Heart right ventricle (tissue), 16 donors: ENCODE measurements around the gene PLEKHS1. TPM values are rescaled to one million over a fixed set of nuclear protein-coding genes. Genes with fewer than 3 reads are reported as not detected.
A peak's percentile ranks its signal among the peaks of the same experiment; 100 is the strongest.

Experiments
- ATAC-seq, 8 donors: fragments of 200-7000 bp; cut with Tn5 transposase; one replicate each; pipeline ENCODE4 v1.9.1; 2020; ENCODE audit warnings: mild to moderate bottlenecking in 8 of 8, moderate library complexity in 8 of 8, moderate number of reproducible peaks in 1 of 8
- DNase-seq, 2 donors: peaks; one replicate each; pipeline ENCODE4 v3.0.0-alpha.2; 2020
- H3K27ac ChIP-seq, 10 donors: fragments of 200-600 bp; sonication (generic) in 2 of 10; one replicate each; pipeline versions ENCODE4 v1.5.0 to v1.8.0; 2020 to 2022; ENCODE audit warnings: mild to moderate bottlenecking in 3 of 10
- H3K27me3 ChIP-seq, 7 donors: fragments of 200-600 bp; one replicate each; pipeline ENCODE4 v1.8.0; 2021 to 2022; ENCODE audit warnings: mild to moderate bottlenecking in 2 of 7
- H3K36me3 ChIP-seq, 9 donors: fragments of 200-600 bp; sonication (generic) in 1 of 9; one replicate each; pipeline versions ENCODE4 v1.5.0 to v1.8.0; 2020 to 2022; ENCODE audit warnings: mild to moderate bottlenecking in 2 of 9
- H3K4me1 ChIP-seq, 9 donors: fragments of 200-600 bp; sonication (generic) in 1 of 9; one replicate each; pipeline versions ENCODE4 v1.5.0 to v1.8.0; 2020 to 2022; ENCODE audit warnings: mild to moderate bottlenecking in 4 of 9
- H3K4me3 ChIP-seq, 10 donors: fragments of 200-600 bp; sonication (generic) in 2 of 10; one replicate each; pipeline versions ENCODE4 v1.5.0 to v1.8.0; 2020 to 2022; ENCODE audit warnings: mild to moderate bottlenecking in 7 of 10, moderate library complexity in 2 of 10
- H3K9me3 ChIP-seq, 11 donors: fragments of 200-600 bp in 10 of 11; sonication (generic) in 2 of 11; one replicate each; pipeline versions ENCODE4 v1.5.0 to v1.8.0; 2013 to 2022; ENCODE audit warnings: mild to moderate bottlenecking in 2 of 11, control low read depth in 1 of 11, moderate library complexity in 1 of 11
- WGBS, 2 donors: extraction: QIAGEN DNeasy Blood & Tissue Kit; methylation state at CpG; one replicate each; pipeline ENCODE4 v1.1.7; 2013; ENCODE audit warnings: inconsistent platforms in 1 of 2; 5-methylcytosine and 5-hydroxymethylcytosine counted together
- intact Hi-C, 10 donors: fragments of 100-400 bp; cut with DNase I; formaldehyde crosslinking; loops; one replicate each; pipeline versions ENCODE4 v1.11.1 to v1.14.2; 2022
- polyA plus RNA-seq, 2 donors: library from polyadenylated mRNA; stranded (reverse); fragments of 200-250 nt; gene quantifications; one replicate each; pipeline ENCODE4 v1.2.3, GENCODE V29; 2013
- total RNA-seq, 10 donors: library from RNA; stranded (reverse); fragmentation: NEBNext Ultra II Directional in 3 of 10; extraction: Animal tissue kit (Norgen Biotek cat#: 25700) in 3 of 10; gene quantifications; one replicate each; pipeline versions ENCODE4 v1.2.1 to v1.2.4, GENCODE V29; 2021 to 2023
- TF ChIP-seq, protein P1 (sequence below), 9 donors: fragments of 200-600 bp; sonication (generic) in 2 of 9; IDR thresholded peaks; one replicate each; pipeline versions ENCODE4 v1.5.0 to v1.8.0; 2021 to 2022; ENCODE audit warnings: antibody characterized with exemption in 9 of 9, mild to moderate bottlenecking in 5 of 9, moderate library complexity in 1 of 9
- donor health status: Arrhythmogenic right ventricular cardiomyopathy.
- donor health status: ischemic (EF 13 %, LVEDD 7.1; RV severe dilation, severe dysfunction).
- donor health status: healthy with polysubstance abuse.
- donor health status: DM: no; HTN: yes; CAD: no.
- donor health status: DM: no; HTN: no; CAD: no.
- donor health status: ischemic (EF 25% LVEDD 6.9; RV normal size, moderate dysfunction).
- donor health status: ischemic (EF 25% LVEDD 5.7; RV mildly dilated, moderate dysfunction).
- donor health status: healthy.
- donor health status: DM: yes; HTN: yes; CAD: no.
- donor health status: Ischemic cardiomyopathy.
- donor health status: ischemic (EF 35%, LVEDD 5.7; RV mildly dilated, moderate dysfunction).
- donor health status: nonischemic (EF 11% LVEDD 7.7; RV severe dilation, severe dysfunction).
- donor health status: DM: yes; HTN: yes; CAD: no.
- donor health status: PGD.
- donor health status: ischemic (EF 29% LVEDD 5.4; RV normal size, mild dysfunction).
- donor health status: nonischemic (EF 23%, LVEDD 6.1; RV moderate dilation, normal function).

PLEKHS1 gene
- total and polyA plus RNA-seq, 12 donors, result 0.01 TPM; not detected in 11

DNA sequence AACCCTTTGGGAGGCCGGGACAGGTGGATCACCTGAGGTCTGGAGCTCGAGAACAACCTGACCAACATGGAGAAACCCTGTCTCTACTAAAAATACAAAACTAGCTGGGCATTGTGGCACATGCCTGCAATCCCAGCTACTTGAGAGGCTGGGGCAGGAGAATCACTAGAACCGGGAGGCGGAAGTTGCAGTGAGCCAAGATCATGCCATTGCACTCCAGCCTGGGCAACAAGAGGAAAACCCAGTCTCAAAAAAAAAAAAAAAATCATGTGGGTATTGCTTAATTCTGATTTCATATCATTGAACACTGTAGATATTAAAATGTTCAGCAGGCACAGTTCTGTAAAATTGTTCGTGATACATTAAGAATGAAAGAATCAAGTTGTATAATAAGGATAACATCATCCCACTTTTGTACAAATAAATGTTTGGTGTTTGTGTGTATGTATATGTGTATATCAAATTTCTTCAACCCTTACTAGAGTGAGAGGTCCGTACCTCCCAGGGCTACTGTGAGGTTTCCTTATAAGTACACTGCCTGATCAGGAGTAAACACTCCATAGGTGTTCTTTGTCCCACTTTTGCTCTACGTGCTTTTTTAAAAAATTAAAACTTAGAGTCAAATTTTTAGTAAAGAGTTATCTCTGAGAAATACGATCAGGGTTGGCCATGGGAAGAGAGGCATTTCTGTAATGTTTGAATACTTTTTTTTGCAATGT is 31.7 kb downstream of the PLEKHS1 start:
- no peaks in the 10 kb centered on the region for H3K4me1 ChIP-seq
- TF ChIP-seq, protein P1, sequence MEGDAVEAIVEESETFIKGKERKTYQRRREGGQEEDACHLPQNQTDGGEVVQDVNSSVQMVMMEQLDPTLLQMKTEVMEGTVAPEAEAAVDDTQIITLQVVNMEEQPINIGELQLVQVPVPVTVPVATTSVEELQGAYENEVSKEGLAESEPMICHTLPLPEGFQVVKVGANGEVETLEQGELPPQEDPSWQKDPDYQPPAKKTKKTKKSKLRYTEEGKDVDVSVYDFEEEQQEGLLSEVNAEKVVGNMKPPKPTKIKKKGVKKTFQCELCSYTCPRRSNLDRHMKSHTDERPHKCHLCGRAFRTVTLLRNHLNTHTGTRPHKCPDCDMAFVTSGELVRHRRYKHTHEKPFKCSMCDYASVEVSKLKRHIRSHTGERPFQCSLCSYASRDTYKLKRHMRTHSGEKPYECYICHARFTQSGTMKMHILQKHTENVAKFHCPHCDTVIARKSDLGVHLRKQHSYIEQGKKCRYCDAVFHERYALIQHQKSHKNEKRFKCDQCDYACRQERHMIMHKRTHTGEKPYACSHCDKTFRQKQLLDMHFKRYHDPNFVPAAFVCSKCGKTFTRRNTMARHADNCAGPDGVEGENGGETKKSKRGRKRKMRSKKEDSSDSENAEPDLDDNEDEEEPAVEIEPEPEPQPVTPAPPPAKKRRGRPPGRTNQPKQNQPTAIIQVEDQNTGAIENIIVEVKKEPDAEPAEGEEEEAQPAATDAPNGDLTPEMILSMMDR (IDR thresholded peaks at IDR 0.05), result no peak
- 86 to 94% methylated on average over 8 of the region's 8 CpGs for WGBS, 2 donors
- H3K27me3 ChIP-seq, result peaks cover 0 to 34% (median 0%) of the 10 kb centered on the region in 7 donors
- intact Hi-C loops, result no loop called here
- DNase-seq (no peak), ATAC-seq (no peak)
- no peaks in the 10 kb centered on the region for H3K36me3 ChIP-seq
- no peak overlapping the region for H3K27ac ChIP-seq
- no peaks in the 10 kb centered on the region for H3K9me3 ChIP-seq
- no peak overlapping the region for H3K4me3 ChIP-seq

DNA sequence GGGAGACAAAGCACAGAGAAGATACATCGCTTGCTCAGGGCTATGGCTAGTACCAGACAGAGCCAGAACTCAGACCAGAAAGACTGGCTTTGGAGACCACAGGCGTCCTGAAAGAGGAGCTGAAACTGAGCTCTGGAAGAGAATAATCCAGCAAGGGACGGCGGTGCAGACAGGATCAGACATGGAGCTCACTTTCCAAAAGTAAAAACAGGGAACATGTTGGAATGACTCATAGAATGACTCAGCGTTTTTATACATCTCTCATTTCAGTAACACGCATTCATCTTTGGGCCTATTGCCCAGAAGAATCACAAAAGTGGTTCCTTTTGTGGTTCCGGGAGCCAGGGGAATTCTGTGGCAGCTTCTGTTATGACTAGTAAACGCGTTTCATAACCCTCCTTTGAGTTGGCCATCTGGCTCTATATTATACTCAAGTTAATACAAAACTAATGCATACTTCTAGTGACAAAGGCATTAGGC is 37.2 kb downstream of the PLEKHS1 start:
- Histone ChIP-seq H3K9me3 (no peaks in the 10 kb centered on the region), H3K4me1 (peaks cover 0 to 6% (median 3%) of the 10 kb centered on the region in 9 donors), H3K4me3 (no peak overlapping the region), H3K27me3 (peaks cover 0 to 5% (median 0%) of the 10 kb centered on the region in 7 donors), H3K27ac (peak overlapping the region in 1 of 10 donors; percentile 49), H3K36me3 (no peaks in the 10 kb centered on the region)
- 54 to 66% methylated on average over 9 of the region's 9 CpGs for WGBS, 2 donors
- DNase-seq, result peak in 1 of 2 donors; percentile 15
- ATAC-seq, result peak in 2 of 8 donors; percentile 28 to 82
- intact Hi-C loops, result no loop called here
- TF ChIP-seq, protein P1 (IDR thresholded peaks at IDR 0.05), result no peak

DNA sequence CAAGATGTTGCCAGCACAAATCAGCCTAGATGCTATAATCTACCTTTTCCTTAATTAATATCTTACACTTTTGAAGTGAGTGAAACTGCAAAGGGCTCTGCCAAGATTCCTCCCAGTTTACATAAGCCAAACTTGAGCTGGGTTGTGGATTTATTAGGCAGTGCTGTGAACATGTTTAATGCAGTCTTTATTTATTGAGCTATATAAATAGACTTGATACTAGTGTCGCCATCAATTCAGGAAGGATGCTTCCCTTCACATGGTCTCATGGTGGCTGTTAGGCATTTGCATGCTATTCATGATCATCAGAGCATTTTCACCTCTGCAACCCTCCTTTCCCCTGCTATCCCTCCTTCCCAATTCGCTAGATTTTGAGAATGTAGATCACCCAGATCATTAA is 40.2 kb downstream of the PLEKHS1 start:
- Histone ChIP-seq H3K27me3 (peaks cover 0 to 23% (median 0%) of the 10 kb centered on the region in 7 donors), H3K4me3 (no peak overlapping the region), H3K36me3 (no peaks in the 10 kb centered on the region), H3K27ac (no peak overlapping the region), H3K9me3 (no peaks in the 10 kb centered on the region), H3K4me1 (peaks cover 0 to 6% (median 3%) of the 10 kb centered on the region in 9 donors)
- TF ChIP-seq, protein P1 (IDR thresholded peaks at IDR 0.05), result no peak
- DNase-seq, result no peak
- 74% methylated on average over 2 of the region's 2 CpGs for WGBS, 2 donors
- no peak for ATAC-seq
- intact Hi-C loops, result loop anchor here in 2 of 10 donors (10.0 kb wide), 1 partner anchor 87 kb away; no protein-coding TSS in a partner anchor

DNA sequence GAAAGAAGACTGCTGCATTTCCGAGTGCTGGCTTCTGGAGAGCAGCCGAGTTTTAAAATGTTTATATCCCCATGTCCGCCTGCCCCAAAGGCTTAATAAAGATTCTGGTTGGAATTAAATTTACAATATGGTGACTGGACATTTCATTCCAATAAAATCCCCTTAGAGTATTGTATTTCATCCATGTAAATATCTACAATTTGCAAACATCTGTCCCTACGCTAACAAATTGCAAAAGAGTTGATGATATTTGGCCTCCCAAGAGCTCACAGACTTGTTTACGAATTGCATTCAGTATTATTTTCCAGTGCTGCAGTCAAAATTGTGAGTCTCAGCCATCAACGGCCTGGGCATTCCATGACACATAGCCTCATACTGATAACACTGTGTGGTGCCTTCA is 50.1 kb downstream of the PLEKHS1 start:
- ATAC-seq, result no peak
- WGBS, 2 donors, result 78 to 82% methylated on average over 6 of the region's 6 CpGs
- H3K9me3 ChIP-seq, result no peaks in the 10 kb centered on the region
- H3K27me3 ChIP-seq, result peaks cover 0 to 13% (median 0%) of the 10 kb centered on the region in 7 donors
- intact Hi-C loops, result loop anchor here in 4 of 10 donors (2.0 to 10.0 kb wide), 4 partner anchors 97 to 301 kb away; no protein-coding TSS in a partner anchor
- TF ChIP-seq, protein P1 (IDR thresholded peaks at IDR 0.05), result no peak
- H3K27ac ChIP-seq, result no peak overlapping the region
- H3K4me3 ChIP-seq, result no peak overlapping the region
- DNase-seq, result no peak
- no peaks in the 10 kb centered on the region for H3K4me1 ChIP-seq
- H3K36me3 ChIP-seq, result no peaks in the 10 kb centered on the region
